Body of pancreas (tissue), 4 donors: ENCODE results near the gene MMADHC.

Experiments used
- CTCF ChIP-seq, 7 experiments: fragments of 450-650 bp in 4 of 7; fragments of 200-600 bp in 3 of 7; sonication (generic) in 3 of 7; IDR thresholded peaks; one replicate each; pipeline ENCODE4 v1.5.1; 2016 to 2019; ENCODE audit warnings: antibody characterized with exemption in 7 of 7
- POLR2A ChIP-seq, 3 donors: fragments of 450-650 bp; IDR thresholded peaks; one replicate each; pipeline ENCODE4 v1.6.1; 2016; ENCODE audit warnings: antibody characterized with exemption in 3 of 3, mild to moderate bottlenecking in 2 of 3

- no peak for TF ChIP-seq CTCF (IDR thresholded peaks at IDR 0.05)
- TF ChIP-seq POLR2A (IDR thresholded peaks at IDR 0.05), result no peak
These were observed 42.9 kb upstream of the MMADHC start for GRCh38 chr2:149630445-149630844.
